Upper lobe of left lung (tissue), 4 donors: ENCODE measurements around the gene BEX3.

ENCODE experiments used
- POLR2A ChIP-seq, 4 donors: fragments of 450-650 bp; IDR thresholded peaks; one replicate each; pipeline ENCODE4 v1.5.1; 2016 to 2017; ENCODE audit warnings: antibody characterized with exemption in 4 of 4, mild to moderate bottlenecking in 2 of 4
- POLR2AphosphoS5 ChIP-seq, 2 donors: sonication (generic); formaldehyde crosslinking; IDR thresholded peaks; one replicate each; pipeline ENCODE4 v1.5.1; 2017; ENCODE audit warnings: antibody characterized with exemption in 2 of 2
- TF ChIP-seq, protein P1 (sequence below), 6 experiments: fragments of 450-650 bp in 4 of 6; fragments of 200-600 bp in 2 of 6; sonication (generic) in 2 of 6; IDR thresholded peaks; one replicate each; pipeline ENCODE4 v1.5.1; 2016 to 2019; ENCODE audit warnings: antibody characterized with exemption in 6 of 6

GRCh38 chrX:103362474-103362873, 13.9 kb upstream of the BEX3 start:
- TF ChIP-seq, protein P1, sequence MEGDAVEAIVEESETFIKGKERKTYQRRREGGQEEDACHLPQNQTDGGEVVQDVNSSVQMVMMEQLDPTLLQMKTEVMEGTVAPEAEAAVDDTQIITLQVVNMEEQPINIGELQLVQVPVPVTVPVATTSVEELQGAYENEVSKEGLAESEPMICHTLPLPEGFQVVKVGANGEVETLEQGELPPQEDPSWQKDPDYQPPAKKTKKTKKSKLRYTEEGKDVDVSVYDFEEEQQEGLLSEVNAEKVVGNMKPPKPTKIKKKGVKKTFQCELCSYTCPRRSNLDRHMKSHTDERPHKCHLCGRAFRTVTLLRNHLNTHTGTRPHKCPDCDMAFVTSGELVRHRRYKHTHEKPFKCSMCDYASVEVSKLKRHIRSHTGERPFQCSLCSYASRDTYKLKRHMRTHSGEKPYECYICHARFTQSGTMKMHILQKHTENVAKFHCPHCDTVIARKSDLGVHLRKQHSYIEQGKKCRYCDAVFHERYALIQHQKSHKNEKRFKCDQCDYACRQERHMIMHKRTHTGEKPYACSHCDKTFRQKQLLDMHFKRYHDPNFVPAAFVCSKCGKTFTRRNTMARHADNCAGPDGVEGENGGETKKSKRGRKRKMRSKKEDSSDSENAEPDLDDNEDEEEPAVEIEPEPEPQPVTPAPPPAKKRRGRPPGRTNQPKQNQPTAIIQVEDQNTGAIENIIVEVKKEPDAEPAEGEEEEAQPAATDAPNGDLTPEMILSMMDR (IDR thresholded peaks at IDR 0.05): no peak
- TF ChIP-seq POLR2AphosphoS5 (IDR thresholded peaks at IDR 0.05): no peak
- no peak for TF ChIP-seq POLR2A (IDR thresholded peaks at IDR 0.05)
